SU-DHL-6 (cell line): ENCODE data around the gene ZFAND6.

Source experiments
- H2AFZ ChIP-seq: fragments of 200-600 bp; sonication (generic); 2 replicates; pipeline ENCODE4 v1.6.1; 2014; ENCODE audit warnings: low read depth, mild to moderate bottlenecking, moderate library complexity, mixed read lengths, antibody characterized with exemption, low read length; ENCODE audit not compliant: severe bottlenecking
- H3F3A ChIP-seq: fragments of 200-600 bp; shearing (Covaris generic); 2 replicates; pipeline ENCODE4 v1.6.0; 2016; ENCODE audit warnings: antibody characterized with exemption, mild to moderate bottlenecking; ENCODE audit not compliant: insufficient read depth
- H3K27ac ChIP-seq: fragments of 200-600 bp; sonication (generic); 2 replicates; pipeline ENCODE4 v1.5.1; 2016; ENCODE audit warnings: low read depth, mild to moderate bottlenecking, low read length, moderate library complexity, mixed read lengths
- H3K27me3 ChIP-seq: fragments of 200-600 bp; sonication (generic), shearing (Covaris generic); 2 replicates; pipeline ENCODE4 v1.6.0; 2014; ENCODE audit warnings: mild to moderate bottlenecking, low read length
- H3K36me3 ChIP-seq: fragments of 200-600 bp; sonication (generic); 2 replicates; pipeline ENCODE4 v1.6.1; 2014; ENCODE audit warnings: mild to moderate bottlenecking, low read length, mixed read lengths
- H3K4me2 ChIP-seq: fragments of 300-600, 200-600 bp; shearing (Covaris generic), sonication (generic); 2 replicates; pipeline ENCODE4 v1.6.0; 2014; ENCODE audit warnings: low read length, low read depth, mild to moderate bottlenecking; ENCODE audit not compliant: poor library complexity, severe bottlenecking
- H3K4me3 ChIP-seq: fragments of 200-600 bp; sonication (generic); 2 replicates; pipeline ENCODE4 v1.5.1; 2014; ENCODE audit warnings: antibody characterized with exemption, low read length, mild to moderate bottlenecking, mixed read lengths; ENCODE audit not compliant: insufficient read depth, poor library complexity, severe bottlenecking
- H3K79me2 ChIP-seq: fragments of 200-600 bp; sonication (generic); 2 replicates; pipeline ENCODE4 v1.6.1; 2014; ENCODE audit warnings: mild to moderate bottlenecking, low read length, moderate library complexity; ENCODE audit not compliant: insufficient read depth
- H3K9ac ChIP-seq: fragments of 200-600 bp; sonication (generic); 2 replicates; pipeline ENCODE4 v1.7.0; 2014; ENCODE audit warnings: mild to moderate bottlenecking, low read length
- H3K9me2 ChIP-seq: fragments of 200-600 bp; sonication (generic); replicated peaks from 2 replicates; pipeline ENCODE4 v1.6.1; 2014; ENCODE audit warnings: low read length; ENCODE audit not compliant: insufficient read depth
- H3K9me3 ChIP-seq: fragments of 200-600 bp; sonication (generic); 2 replicates; pipeline ENCODE4 v1.6.1; 2014; ENCODE audit warnings: low read length, mixed read lengths; ENCODE audit not compliant: insufficient read depth
- H4K20me1 ChIP-seq: fragments of 200-600 bp; sonication (generic); 2 replicates; pipeline ENCODE4 v1.6.1; 2014; ENCODE audit warnings: low read depth, mild to moderate bottlenecking, antibody characterized with exemption, low read length, moderate library complexity, mixed read lengths
- EZH2phosphoT487 ChIP-seq: fragments of 200-600 bp; sonication (generic), shearing (Covaris generic); conservative IDR thresholded peaks from 2 replicates; pipeline ENCODE4 v1.6.1; 2018; ENCODE audit warnings: mild to moderate bottlenecking, antibody characterized with exemption, low read length, moderate library complexity, mixed read lengths
- TF ChIP-seq, protein P1 (sequence below): fragments of 200-600 bp; sonication (generic); IDR thresholded peaks from one replicate; pipeline ENCODE4 v1.5.1; 2017; ENCODE audit warnings: antibody characterized with exemption, mild to moderate bottlenecking, low read length, moderate library complexity; ENCODE audit not compliant: insufficient read depth, poor library complexity, severe bottlenecking

The ZFAND6 gene

GRCh38 chr15:80160570-80161156, 101.2 kb downstream of the ZFAND6 start:
- Histone ChIP-seq H3K79me2 (no peaks in the 10 kb centered on the region), H3K4me2 (no peak overlapping the region), H3K27me3 (no peaks in the 10 kb centered on the region), H3K27ac (no peak overlapping the region), H4K20me1 (no peaks in the 10 kb centered on the region), H3K9me3 (no peaks in the 10 kb centered on the region), H2AFZ (no peak overlapping the region), H3K9ac (no peak overlapping the region), H3K36me3 (no peaks in the 10 kb centered on the region), H3K4me3 (no peak overlapping the region), H3K9me2 (no peaks in the 10 kb centered on the region), H3F3A (no peaks in the 10 kb centered on the region)
- no peak for TF ChIP-seq EZH2phosphoT487
- TF ChIP-seq, protein P1, sequence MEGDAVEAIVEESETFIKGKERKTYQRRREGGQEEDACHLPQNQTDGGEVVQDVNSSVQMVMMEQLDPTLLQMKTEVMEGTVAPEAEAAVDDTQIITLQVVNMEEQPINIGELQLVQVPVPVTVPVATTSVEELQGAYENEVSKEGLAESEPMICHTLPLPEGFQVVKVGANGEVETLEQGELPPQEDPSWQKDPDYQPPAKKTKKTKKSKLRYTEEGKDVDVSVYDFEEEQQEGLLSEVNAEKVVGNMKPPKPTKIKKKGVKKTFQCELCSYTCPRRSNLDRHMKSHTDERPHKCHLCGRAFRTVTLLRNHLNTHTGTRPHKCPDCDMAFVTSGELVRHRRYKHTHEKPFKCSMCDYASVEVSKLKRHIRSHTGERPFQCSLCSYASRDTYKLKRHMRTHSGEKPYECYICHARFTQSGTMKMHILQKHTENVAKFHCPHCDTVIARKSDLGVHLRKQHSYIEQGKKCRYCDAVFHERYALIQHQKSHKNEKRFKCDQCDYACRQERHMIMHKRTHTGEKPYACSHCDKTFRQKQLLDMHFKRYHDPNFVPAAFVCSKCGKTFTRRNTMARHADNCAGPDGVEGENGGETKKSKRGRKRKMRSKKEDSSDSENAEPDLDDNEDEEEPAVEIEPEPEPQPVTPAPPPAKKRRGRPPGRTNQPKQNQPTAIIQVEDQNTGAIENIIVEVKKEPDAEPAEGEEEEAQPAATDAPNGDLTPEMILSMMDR: no peak

GRCh38 chr15:80161468-80162016, 102.1 kb downstream of the ZFAND6 start:
- no peak overlapping the region for H3K27ac ChIP-seq

DNA sequence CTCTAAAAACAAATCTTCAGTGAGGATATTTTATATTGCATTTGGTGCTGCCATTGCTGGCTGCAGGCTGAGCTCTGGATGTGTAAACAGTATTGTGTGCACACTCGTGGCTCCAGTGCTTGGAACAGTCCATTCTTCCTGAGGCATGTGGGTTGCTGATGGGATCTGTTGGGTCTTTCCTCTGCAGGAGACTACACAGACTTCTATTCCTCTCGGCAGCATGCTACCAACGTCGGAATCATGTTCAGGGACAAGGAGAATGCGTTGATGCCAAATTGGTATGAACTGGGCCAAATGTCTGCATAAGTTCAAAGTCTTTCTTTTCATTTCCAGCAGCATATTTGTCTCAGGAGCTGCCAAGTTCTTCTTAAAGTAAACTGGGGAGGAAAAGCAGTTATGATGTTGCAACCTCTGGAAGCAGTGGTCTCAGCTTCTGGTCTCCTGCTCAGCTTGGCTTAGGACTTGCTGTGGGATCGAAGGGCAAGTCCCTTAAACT, 102.6 kb downstream of the ZFAND6 start:
- no peaks in the 10 kb centered on the region for H3K36me3 ChIP-seq
- TF ChIP-seq, protein P1: no peak
- no peak for TF ChIP-seq EZH2phosphoT487
- H3K27ac ChIP-seq: no peak overlapping the region

More at GRCh38 chr15:80161468-80162016, 102.1 kb downstream of the ZFAND6 start:
- Histone ChIP-seq H3K79me2 (no peaks in the 10 kb centered on the region), H2AFZ (no peak overlapping the region), H3K9ac (no peak overlapping the region), H4K20me1 (no peaks in the 10 kb centered on the region), H3K9me3 (no peaks in the 10 kb centered on the region), H3K36me3 (no peaks in the 10 kb centered on the region), H3K4me3 (no peak overlapping the region), H3K27me3 (no peaks in the 10 kb centered on the region), H3K9me2 (no peaks in the 10 kb centered on the region), H3F3A (no peaks in the 10 kb centered on the region), H3K4me2 (no peak overlapping the region)
- TF ChIP-seq EZH2phosphoT487: no peak
- TF ChIP-seq, protein P1: no peak

More for the DNA sequence above, 102.6 kb downstream of the ZFAND6 start:
- Histone ChIP-seq H3K4me3 (no peak overlapping the region), H3K4me2 (no peak overlapping the region), H3K9me3 (no peaks in the 10 kb centered on the region), H3F3A (no peaks in the 10 kb centered on the region), H3K79me2 (no peaks in the 10 kb centered on the region), H2AFZ (no peak overlapping the region), H3K27me3 (no peaks in the 10 kb centered on the region), H4K20me1 (no peaks in the 10 kb centered on the region), H3K9ac (no peak overlapping the region), H3K9me2 (no peaks in the 10 kb centered on the region)
